Epithelial cell of proximal tubule (primary cell): Measurements from ENCODE around the gene COL16A1. TPM values are rescaled to one million over a fixed set of nuclear protein-coding genes. Genes with fewer than 3 reads are reported as not detected.

Experiments
- DNase-seq: peaks from one replicate; pipeline ENCODE4 v3.0.0-alpha.2; 2011; ENCODE audit warnings: low read depth
- H3K4me3 ChIP-seq: 2 replicates; pipeline ENCODE4 v1.5.1; 2011; ENCODE audit warnings: low read depth, mild to moderate bottlenecking, low read length
- total RNA-seq: library from RNA; depleted of rRNA; stranded (reverse); fragments of >200 nt; gene quantifications from 2 replicates; pipeline ENCODE4 v1.2.3, GENCODE V29; 2015
- TF ChIP-seq, protein P1 (sequence below): conservative IDR thresholded peaks from 2 replicates; pipeline ENCODE4 v1.5.1; 2012; ENCODE audit warnings: low read depth, mild to moderate bottlenecking, low read length

COL16A1 gene
- total RNA-seq, 1 donor from 2014 or later = 5.3 TPM

DNA sequence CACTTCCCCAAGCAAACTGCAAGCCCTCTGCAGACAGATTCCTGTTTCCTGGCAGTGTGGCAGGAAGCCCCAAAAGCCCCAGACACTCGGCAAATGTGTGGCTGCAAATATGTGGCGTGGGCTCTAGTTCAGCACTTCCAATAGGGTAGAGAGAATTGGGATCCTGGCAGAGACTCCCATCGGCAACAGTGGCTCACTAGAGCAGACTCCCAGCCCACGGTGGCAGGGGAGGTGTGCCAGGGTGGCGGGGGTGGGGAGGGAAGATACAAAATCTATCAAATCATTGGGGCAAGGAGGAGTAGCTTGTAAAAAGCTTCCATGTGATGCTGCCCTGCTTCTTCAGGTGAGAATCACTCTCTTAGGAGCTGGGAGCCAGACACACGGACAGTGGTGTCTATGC lies 25.9 kb downstream of the COL16A1 start:
- no peak for DNase-seq
- TF ChIP-seq, protein P1, sequence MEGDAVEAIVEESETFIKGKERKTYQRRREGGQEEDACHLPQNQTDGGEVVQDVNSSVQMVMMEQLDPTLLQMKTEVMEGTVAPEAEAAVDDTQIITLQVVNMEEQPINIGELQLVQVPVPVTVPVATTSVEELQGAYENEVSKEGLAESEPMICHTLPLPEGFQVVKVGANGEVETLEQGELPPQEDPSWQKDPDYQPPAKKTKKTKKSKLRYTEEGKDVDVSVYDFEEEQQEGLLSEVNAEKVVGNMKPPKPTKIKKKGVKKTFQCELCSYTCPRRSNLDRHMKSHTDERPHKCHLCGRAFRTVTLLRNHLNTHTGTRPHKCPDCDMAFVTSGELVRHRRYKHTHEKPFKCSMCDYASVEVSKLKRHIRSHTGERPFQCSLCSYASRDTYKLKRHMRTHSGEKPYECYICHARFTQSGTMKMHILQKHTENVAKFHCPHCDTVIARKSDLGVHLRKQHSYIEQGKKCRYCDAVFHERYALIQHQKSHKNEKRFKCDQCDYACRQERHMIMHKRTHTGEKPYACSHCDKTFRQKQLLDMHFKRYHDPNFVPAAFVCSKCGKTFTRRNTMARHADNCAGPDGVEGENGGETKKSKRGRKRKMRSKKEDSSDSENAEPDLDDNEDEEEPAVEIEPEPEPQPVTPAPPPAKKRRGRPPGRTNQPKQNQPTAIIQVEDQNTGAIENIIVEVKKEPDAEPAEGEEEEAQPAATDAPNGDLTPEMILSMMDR = no peak
- H3K4me3 ChIP-seq = no peak overlapping the region

DNA sequence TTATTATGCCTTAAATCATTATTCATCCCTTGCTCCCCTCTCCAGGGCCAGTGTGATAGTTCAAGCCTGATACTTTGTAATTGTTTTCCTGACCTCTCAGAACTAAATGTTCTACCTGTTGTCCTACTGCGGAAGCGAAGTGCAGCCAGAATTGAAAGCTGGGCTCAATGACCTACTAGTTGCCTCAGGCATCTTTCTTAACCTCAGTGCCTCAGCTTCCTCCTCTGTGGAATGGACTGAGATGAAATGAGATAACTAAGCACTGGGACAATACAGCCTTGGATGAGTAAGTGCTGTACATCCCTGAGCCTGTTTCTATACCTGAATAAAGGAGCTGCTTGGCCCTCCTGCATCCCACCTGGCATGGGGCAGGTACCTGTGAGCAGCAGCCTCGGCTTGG lies 26.4 kb downstream of the COL16A1 start:
- H3K4me3 ChIP-seq = no peak overlapping the region
- TF ChIP-seq, protein P1 = no peak
- no peak for DNase-seq

DNA sequence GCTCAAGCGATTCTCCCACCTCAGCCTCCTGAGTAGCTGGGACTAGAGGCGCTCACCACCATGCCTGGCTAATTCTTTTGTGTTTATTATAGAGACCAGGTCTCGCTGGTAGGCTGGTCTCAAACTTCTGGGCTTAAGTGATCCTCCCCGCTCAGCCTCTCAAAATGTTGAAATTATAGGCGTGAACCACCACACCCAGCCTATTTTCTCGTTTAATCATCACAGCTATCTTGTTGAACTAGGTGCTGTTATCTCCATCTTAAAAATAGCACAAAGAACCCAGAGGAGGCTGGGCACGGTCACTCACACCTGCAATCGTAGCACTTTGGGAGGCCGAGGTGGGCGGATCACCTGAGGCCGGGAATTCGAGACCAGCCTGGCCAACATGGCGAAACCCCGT lies 28.1 kb downstream of the COL16A1 start:
- DNase-seq = no peak
- no peak overlapping the region for H3K4me3 ChIP-seq
- TF ChIP-seq, protein P1 = no peak

DNA sequence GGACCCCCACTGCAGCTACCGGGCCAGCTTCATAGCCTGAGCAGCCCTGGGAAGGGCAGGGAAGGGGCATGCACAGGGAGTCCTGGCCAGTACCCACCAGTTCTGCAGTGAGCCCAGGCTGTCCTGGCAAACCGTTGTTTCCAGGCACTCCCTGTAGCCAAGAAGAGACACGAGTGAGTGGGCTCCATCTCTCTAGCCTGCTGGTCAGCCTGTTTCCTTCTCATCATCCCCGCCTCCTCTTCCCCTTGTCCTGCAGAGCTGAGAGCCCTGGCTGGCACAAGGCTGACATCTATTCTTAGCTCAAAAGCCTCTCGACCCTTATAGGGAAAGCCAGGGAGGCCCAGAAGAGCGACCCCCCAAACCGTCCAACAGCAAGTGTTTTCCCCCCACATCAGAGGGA lies 28.7 kb downstream of the COL16A1 start:
- DNase-seq = no peak
- TF ChIP-seq, protein P1 = no peak
- no peak overlapping the region for H3K4me3 ChIP-seq

DNA sequence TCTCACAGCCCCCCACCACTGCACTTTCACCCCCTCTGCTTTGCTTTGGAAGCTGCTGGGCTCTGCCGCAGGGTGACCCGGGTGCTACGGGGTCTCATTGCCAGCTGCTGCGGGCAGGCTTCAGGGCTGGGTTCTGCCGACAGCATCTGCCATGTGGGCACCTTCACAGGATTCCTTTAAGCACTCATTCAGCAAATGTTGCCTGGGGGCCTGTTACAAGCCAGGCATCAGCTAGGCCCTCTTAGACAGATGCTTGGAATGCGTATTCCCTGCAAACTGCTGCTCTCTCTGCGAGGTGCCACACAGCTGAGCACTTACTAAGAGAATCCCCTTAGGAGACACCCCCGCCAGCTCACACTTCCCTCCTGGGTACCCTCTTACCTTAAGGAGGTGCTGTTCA lies 29.2 kb downstream of the COL16A1 start:
- TF ChIP-seq, protein P1 = no peak
- no peak overlapping the region for H3K4me3 ChIP-seq
- no peak for DNase-seq

DNA sequence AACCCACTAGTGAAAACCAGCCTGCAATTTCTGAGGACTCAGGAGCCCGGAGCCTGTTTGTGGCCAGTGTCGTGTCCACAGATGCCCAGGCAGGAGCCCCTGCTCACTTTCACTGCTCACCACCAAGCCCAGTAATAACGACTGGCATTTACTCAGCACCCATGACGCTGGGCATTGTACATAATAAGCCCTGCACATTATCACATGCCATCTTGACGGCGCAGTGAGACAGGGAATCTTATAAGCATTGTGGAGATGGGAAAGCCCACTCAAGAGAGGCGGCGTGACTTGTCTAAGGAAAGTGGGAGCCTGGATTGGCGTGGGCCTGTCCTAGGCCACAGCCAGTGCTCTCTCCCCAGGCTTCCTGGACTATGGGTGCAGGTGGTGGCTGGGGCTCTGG lies 30.4 kb downstream of the COL16A1 start:
- TF ChIP-seq, protein P1 = no peak
- H3K4me3 ChIP-seq = no peak overlapping the region
- DNase-seq = no peak

DNA sequence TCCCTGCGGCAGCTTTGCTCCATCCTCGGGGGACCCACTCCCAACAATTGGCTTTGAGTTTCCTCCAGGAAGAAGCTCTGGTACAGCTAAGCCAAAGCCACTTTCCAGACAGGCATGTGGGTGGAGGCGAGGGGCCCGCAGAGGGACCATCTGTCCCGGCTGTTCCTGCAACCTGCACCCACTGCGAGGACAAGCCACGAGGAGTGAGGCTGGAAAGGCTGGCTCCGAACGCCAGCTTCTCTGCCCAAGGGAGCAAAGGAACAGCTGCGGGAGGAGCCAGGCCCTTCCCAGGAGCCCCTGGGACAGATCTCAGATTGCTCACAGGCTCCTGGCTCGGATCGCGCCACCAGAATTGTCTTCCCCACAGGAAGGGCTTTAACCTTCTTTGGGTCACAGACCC lies 30.8 kb downstream of the COL16A1 start:
- DNase-seq = no peak
- TF ChIP-seq, protein P1 = no peak
- no peak overlapping the region for H3K4me3 ChIP-seq
